GM18861 (cell line): ENCODE data around the gene TP73.

Experiments
- ATAC-seq: cut with Tn5 transposase; IDR thresholded peaks from one replicate; pipeline ENCODE4 v1.9.1; 2021; ENCODE audit not compliant: unreplicated experiment

The TP73 gene

DNA sequence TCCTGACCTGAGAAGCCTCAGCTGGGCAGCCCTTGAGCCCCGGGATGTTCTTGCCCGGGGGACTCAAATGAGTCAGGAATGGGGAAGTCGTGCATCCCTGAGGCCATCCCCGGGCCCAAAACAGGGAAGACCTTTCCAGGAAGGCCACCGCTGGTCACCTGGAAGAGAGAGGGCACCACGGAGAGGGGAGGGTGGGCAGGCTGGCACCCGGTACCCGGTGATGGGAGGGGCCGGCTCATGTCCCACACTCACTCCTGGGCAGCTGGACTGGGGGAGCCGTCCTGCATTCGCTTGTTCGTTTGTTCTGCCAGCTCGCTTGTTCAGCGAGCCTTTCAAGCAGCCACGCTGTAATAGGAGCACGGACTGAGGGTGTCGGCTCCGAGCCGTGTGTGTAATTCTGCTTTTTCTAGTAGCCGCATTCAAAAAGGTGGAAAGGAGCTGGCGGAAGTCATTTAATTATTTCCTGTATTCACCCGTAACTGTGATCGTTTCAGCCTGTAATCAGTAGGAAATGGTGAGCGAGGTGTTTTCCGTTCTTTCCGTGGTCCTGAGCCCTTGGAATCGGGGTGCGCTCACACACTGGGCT is 51.6 kb downstream of the TP73 start:
- ATAC-seq, result no peak

DNA sequence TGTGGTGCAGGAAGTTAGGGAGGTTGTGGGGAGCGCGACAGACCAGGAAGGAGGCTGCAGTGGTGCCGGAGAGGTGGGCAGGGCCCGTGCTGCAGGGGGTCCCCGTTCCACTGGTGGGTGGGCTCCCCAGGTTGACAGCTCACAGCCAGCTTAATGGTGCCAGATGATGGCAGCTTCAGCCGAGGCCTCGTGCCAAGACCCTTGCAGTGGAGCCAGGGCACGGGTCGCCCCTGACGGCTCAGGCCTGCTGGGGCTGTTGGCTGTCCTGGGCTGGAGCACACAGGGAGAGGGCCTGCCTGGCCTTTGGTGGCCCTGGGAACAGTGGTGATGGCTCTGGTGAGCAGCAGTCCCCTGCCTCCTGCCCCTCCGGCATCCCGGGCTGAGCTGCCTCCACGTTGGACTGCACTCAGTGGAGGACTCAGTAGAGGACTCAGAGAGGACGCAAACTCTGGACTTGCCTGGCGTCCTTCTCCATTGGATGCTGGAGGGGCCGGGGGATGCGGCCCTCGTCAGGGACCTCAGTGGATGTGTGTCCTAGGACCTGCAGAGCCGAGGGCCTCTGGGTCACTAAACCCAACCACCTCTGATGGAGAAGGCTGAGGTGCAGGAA is 53.1 kb downstream of the TP73 start:
- no peak for ATAC-seq

DNA sequence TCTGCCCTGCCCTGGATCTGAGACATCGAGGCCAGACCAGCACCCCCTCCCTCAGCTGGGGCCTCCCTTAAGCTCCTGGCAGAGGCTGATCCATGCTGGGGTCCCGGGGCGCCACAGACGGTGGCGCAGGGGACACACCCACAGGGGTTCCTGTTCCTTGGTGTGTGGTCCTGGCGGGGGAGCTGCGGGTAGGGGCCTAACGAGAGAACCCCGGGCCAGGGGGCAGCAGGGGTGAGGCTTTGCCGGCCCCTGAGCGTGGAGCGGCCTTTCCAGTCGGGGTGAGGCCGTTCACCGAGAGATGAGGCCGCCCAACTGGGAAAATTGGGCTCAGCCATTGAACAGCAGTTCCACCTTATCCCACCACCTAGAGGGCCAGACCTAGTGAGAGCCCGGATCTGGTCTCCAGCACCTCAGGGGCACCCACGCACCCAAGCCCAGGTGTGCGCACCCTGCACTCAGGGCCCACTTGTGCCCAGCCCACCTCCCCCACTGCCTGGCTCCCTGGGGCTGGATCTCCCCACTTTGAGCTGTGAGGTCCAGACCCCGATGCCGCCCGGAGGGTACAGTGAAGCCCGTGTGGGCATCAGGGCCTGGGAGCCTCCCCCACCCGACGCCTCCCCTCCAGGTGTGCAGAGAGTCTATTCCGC is 54.5 kb downstream of the TP73 start:
- ATAC-seq, result no peak

DNA sequence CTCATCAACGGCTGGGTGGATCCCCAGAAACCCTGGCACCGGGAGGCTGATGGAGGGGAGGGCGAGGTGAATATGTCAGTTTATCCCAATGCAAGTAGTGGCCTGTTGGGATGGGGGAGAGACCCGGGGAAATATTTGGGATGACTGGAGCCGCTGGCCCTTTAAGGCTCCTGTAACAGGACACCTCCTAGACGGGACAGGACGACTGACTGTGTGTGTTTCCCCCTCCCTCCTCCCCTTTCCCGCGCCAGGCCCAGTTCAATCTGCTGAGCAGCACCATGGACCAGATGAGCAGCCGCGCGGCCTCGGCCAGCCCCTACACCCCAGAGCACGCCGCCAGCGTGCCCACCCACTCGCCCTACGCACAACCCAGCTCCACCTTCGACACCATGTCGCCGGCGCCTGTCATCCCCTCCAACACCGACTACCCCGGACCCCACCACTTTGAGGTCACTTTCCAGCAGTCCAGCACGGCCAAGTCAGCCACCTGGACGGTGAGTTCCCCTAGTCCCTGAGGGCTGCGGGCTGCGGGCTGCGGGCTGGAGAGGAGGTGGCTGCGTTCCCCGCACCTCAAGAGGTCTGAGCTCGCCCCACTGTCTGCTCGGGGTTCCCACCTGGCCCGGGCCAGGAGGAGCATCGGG is 55.1 kb downstream of the TP73 start:
- no peak for ATAC-seq

DNA sequence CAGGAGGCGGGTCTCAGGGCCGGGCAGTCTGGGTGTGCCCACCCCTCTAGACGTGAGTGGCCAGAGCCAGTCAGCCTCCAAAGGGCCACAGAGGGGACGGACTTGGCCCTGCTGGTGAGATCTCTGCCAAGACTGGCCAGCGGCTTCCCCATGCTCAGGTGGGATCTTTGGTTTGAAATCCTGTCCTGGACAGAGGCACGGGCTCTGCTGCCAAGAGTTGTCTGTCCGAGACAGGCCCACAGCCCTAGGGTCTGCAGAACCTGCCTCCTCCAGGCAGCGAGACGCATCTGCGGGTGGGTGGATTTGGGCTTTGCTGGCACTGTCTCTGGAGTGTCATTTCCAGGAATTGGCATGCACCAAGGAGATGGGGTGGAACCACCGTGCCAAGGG is 55.6 kb downstream of the TP73 start:
- ATAC-seq, result no peak

DNA sequence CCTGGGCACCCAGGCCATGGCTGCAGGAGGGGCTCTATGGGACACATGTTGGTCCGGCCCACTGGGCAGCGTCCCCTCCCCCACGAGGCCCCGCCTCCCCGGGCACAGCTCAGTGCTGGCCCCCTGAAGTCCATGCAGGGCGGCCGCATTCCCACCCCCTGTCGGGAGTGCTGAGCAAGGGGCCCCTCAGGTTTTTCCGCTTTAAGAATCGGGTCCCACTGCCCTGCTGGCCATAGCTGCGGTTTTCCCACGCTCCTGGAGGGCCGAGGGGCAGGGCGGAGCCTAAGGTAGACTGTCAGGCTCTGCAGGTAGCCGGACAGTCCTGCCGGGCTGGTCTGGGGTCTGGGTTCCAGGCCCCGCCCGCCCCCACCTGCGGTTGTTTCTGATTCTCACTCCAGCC is 56.5 kb downstream of the TP73 start:
- no peak for ATAC-seq

DNA sequence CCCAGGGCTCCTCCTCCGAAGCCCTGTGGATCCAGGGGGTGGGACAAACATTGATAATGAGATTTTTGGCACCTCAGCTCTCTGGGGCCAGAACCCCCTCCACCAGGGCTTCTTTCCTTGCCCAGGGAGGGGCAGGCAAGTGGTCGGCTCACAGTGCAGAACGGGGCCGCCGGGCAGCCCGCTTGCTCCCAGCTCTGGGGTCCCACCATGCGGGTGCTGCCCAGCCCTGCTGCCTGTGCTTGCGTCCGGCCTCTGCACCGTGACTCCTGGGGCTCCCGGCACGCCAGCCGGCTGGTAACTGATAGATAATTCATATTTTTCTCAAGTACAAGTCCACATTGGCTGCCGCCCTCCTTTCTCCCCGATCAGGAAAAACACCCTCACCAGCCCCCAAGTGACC is 57.9 kb downstream of the TP73 start:
- ATAC-seq, result no peak

DNA sequence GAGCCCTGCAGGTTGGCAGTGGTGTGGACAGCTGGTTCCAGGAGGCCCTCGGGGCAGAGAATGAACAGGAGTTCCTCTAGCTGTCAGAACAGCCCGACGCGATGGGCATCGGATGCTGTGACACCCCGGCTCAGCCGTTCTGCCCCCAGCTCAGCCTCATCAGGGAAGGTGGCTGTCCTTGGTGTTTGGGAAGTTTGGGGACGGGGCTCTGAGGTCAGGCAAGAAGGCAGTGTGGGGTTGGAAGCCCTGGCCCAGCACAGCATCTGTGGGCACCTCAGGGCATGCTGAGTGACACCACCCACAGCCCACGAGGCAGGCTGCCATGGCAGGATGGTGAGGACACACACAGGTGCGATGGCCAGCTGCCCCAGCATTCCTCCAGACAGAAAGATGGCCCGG is 59.1 kb downstream of the TP73 start:
- no peak for ATAC-seq

DNA sequence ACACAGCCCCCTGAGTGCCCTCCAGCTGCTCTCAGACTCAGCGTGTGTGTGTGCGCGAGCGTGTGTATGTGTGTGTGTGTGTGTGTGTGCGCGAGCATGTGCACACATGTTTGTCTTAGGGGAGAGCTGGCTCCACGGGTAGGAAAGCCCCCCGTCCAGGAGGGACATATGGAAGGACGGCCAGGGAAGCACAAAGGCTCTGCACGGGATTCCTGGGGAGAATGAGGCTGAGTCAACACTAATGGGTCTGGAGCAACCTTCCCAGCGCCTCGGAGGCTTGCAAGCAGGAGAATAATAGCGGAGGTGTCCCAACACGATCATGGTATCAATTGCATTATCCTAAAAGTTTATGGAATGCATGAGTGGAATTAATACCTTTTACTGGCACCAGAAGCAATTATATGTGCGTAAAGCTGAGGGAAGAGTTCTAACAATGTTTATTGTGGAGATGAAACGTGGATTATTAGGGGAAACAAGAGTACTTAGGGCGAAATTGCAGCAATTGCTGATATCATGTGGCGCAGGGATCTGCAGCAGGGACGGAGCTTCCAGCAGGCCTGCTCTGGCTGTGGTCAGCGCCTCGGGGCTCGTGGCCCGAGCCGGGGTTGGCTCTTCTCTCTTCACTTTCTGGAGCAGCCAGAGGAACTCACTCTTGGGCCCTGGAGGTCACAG is 59.6 kb downstream of the TP73 start:
- ATAC-seq, result no peak

DNA sequence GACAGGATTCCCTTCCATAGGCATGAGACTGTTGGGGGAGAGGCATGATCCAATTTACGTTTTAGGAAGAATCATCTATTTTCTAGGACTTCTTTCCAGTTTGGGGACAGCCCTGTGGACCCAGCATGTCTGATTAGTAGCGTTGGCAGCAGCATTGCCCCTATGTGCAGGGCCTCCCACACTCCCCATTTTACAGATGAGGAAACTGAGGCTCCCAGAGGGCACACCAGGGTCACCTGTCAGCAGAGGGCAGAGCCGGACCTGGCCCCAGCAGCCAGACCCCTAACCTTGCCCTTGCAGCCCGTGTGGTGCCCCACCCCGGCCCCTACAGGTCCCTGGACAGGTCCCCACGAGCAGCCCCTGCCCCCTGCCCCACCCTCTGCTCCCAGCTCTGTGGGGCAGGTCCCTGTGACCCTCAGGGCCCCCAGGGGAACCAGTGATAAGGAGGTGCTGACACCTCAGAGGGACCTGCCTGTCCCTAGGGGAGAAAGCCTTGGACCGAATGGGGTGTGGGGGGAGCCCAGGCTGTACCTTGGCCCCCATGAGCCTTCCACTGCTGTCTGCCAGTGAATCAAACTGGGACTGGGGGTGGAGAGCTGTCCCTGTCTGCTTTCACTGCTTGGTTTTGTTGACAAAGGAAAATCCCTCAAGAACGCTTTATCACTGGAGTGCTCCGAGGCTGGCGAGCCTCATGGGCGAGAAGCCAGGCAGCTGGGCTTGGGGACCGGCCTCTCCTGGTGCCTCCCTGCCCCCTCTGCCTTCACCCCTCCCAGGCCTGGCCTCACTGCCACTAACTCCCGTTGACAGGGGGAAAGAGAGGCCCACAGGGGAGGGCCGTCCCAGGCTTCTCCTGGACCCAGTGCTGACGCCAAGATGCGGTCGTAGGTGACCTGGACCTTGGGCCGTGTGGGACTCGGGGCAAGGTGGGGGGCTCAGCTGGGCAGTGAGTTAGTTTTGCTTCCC is 60.5 kb downstream of the TP73 start:
- ATAC-seq, result no peak

DNA sequence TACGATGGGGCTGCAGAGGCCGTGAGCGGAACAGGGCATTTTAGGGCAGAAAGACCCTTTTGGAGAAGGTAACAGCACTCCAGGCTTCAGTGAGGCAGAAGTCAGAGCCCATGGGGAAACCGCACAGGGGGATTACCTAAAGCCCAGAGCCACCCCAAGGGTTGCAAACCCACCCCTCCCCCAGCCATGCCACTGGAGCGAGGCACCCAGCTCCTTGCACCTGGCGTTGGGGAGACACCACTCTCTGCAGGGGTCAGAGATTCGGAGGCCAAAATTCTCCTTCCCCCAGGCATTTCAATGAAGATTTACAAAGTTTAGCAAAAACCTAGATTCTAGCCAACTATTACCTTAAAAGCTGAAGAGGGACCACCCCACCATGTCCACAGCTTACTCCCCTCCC is 61.5 kb downstream of the TP73 start:
- no peak for ATAC-seq

DNA sequence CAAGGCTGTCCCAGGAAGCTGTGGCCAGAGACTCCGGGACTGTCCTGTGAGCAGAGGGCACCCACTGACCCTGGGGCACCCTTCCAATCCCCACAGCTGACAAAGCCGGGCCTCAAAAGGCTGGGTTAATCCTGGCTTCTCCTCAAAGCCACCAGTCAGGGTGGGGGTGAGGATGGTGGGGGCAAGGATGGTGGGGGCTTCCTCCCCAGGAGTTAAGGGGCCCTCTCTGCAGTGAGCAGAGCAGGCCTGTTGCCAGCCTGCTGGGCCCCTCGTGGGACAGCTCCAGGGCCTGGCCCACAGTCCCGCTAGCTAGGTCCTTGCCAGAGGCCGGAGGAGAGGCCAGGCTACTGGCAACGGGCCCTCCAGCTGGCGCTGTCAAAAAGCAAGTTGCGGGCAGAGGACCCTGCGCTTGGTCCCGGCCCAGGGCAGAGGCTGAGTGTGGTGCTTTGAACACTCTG is 62.0 kb downstream of the TP73 start:
- no peak for ATAC-seq

DNA sequence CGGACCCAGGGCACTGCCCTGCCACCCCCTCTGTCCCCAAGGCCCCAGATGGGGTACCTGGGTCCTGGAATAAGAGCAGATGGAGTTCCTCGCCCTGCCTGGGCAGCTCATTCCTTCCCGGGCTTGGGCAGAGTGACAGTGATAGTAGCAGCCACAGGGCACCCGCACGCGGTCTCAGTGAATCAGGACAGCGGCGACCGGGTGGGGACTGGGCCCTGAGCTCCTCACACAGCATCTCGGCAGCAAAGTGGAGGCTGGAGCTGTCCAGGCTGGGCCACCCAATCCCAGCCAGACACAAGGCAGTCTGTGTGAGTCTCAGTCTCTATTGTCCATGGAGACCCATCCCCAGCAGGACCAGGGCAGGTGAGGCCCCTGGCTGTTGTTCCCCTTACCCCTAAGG is 62.5 kb downstream of the TP73 start:
- ATAC-seq, result no peak

DNA sequence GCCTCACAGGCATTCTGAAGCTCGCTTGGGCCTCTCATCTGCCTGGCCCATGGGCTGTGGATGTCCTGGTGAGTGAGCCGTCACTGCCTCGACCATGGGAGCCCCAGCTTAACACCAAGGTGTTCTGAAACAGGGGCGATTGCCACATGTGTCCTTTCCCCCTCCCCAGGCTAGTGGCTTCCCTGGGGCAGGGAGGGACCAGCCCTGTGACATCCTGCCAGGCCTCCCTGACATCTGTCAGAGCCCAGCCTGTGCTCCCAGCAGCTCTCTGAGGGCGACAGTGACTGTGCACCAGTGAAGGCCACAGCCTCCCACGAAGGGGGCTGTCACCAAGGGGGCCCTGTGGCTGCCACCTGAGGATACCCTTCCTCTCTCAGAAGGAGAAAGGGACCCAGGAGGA is 64.0 kb downstream of the TP73 start:
- ATAC-seq, result no peak

DNA sequence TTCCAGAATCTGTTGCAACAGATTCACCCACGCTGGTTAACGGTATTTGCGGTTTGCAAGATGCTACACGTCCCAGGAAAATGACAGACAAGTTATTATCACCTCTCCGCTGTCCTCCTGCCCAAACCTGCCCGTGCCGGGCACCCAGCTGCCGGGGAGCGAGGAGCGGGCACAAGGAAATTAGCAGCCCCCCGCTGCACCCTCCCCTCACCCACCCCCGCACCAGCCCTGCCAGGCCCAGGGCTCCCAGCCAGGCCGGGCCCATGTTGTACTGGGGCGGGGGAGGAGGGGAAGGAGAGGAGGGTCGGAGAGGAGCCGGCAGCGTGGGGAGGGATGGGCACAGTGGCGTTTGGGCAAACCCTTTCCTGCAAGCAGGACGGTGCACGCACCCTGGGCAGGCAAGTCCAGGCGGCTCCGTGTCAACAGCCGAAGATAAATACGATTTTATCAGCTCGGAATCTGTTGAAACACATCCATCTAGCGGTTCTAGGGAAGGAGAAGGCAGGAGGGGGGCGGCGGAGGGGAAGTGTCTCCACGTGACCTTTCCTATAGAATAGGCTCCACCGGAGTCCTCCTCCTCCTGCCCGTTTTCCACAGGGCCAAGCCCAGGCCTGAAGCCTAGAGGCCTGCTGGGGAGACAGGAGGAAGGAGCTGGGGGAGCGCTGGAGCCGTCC is 64.9 kb downstream of the TP73 start:
- no peak for ATAC-seq

DNA sequence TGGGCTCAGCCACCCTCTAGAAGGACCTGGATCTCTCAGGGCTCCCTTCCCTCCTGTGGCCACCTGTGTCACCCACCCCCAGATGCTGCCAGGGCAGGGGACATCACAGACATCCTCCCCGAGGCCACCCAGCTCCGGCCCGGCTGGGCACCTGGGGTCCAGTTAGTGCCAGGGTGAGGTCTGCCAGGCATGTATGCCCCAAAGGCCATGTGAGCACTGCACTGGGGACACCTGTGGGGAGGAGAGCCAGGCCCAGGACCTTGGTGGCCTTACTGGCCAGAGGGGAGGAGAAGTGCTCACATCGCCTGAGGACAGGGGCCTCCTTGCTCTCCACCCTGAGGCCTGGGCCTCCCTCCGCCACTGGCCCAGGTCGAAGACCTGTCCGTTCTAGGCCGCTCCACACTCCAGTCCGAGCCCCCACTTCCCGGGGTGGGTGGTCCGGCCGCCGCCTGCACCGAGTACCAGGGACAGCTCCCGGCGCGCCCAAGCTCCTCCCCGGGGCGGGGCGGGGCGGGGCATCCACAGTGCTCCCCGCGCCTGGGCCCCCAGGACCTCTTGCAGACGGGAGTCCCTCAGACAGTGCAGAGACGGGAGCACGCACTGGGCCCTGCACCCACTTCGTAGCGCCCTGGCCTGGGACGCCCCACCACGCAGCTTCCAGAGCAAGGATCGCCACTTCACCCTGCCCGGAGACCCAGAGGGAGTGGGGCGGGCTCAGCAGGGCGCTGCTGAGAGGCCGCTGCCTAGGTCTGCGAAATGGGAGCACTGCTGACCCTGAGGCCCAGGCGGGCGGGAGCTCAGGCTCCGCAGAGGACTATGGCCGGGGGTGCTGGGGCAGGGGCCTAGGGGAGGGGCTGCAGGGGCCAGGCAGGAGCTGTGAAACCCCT is 65.6 kb downstream of the TP73 start:
- no peak for ATAC-seq

DNA sequence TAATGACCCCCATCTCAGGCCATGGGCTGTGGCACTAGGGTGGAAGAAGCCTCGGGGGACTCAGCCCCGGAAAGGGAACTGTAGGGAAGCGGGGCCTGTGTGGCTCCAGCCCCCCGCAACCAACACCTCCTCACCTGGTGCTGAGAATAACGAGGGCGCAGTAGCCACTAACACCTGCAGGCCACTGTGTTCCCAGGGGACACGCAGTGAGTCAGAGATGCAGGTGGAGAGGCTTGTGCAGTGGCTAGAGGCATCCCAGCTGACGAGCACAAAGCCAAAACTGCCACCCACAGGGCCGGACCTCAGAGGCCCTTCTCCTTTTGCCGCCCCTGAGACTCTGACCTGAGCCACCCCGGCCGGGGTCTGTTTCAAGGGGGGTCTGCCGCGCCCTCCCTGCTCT is 66.4 kb downstream of the TP73 start:
- ATAC-seq, result no peak

DNA sequence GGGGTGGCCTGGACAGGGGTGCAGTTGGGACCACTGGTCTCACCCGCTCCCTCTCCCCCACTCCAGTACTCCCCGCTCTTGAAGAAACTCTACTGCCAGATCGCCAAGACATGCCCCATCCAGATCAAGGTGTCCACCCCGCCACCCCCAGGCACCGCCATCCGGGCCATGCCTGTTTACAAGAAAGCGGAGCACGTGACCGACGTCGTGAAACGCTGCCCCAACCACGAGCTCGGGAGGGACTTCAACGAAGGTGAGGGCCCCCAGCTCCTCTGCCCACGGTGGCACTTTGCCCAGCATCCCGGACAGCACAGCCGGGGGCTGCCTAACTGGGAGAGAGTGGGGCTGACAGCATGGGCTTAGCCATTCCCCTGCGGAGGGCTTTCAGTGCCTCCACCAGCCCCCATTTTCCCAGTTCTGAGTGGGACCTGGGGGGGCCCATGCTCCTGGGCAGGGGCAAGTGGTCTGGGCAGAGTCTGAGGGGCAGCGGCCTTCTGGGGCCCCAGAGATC is 69.7 kb downstream of the TP73 start:
- ATAC-seq, result no peak

DNA sequence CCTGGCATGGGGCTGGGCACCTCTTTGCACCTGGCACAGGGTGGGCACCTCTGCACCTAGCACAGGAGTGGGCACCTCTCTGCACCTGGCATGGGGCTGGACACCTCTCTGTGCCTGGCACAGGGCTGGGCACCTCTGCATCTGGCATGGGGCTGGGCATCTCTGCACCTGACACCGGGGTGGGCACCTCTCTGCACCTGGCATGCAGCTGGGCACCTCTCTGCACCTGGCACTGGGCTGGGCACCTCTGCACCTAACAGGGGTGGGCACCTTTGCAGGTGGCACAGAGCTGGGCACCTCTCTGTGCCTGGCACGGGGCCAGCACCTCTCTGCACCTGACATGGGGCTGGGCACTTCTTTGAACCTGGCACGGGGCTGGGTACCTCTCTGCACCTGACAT is 70.5 kb downstream of the TP73 start:
- no peak for ATAC-seq
